SJCRH30 (cell line): Measurements from ENCODE around the gene TMPRSS13. TPM values are rescaled to one million over a fixed set of nuclear protein-coding genes. Genes with fewer than 3 reads are reported as not detected.

Source experiments
- DNase-seq, 2 experiments: peaks; one replicate each; pipeline ENCODE4 v3.0.0-alpha.2; 2015 to 2020
- H3K27ac ChIP-seq: fragments of 250-450 bp; sonication (Bioruptor Pico); 2 replicates; pipeline ENCODE4 v1.5.1; 2020; ENCODE audit warnings: mild to moderate bottlenecking, moderate library complexity
- H3K27me3 ChIP-seq: fragments of 250-450 bp; sonication (Bioruptor Pico); 2 replicates; pipeline ENCODE4 v1.5.1; 2020; ENCODE audit warnings: mild to moderate bottlenecking, moderate library complexity
- H3K36me3 ChIP-seq: fragments of 250-450 bp; sonication (Bioruptor Pico); 2 replicates; pipeline ENCODE4 v1.5.1; 2020; ENCODE audit warnings: mild to moderate bottlenecking, moderate library complexity
- H3K4me1 ChIP-seq: fragments of 250-450 bp; sonication (Bioruptor Pico); 2 replicates; pipeline ENCODE4 v1.5.1; 2020; ENCODE audit warnings: mild to moderate bottlenecking, moderate library complexity
- H3K4me3 ChIP-seq: fragments of 250-450 bp; sonication (Bioruptor Pico); 2 replicates; pipeline ENCODE4 v1.5.1; 2020; ENCODE audit warnings: mild to moderate bottlenecking, moderate library complexity
- H3K9me3 ChIP-seq: fragments of 250-450 bp; sonication (Bioruptor Pico); replicated peaks from 2 replicates; pipeline ENCODE4 v1.5.1; 2020; ENCODE audit warnings: mild to moderate bottlenecking, moderate library complexity
- total RNA-seq: library from RNA; depleted of rRNA; stranded (reverse); fragments of >200 nt; shearing (Covaris generic); gene quantifications from 2 replicates; pipeline ENCODE4 v1.2.3, GENCODE V29; 2014; rRNA removed

Gene TMPRSS13
- total RNA-seq, 1 experiment from 2014 or later: not detected

- Histone ChIP-seq H3K4me3 (no peak overlapping the region), H3K27ac (peak overlapping the region; percentile 73), H3K9me3 (no peaks in the 10 kb centered on the region), H3K36me3 (no peaks in the 10 kb centered on the region), H3K27me3 (no peaks in the 10 kb centered on the region), H3K4me1 (peaks cover 24% of the 10 kb centered on the region)
- peak; percentile 76 to 85 for DNase-seq
Observed at GRCh38 chr11:117861151-117862018, 67.8 kb downstream of the TMPRSS13 start.

- Histone ChIP-seq H3K4me3 (no peak overlapping the region), H3K27me3 (no peaks in the 10 kb centered on the region), H3K9me3 (no peaks in the 10 kb centered on the region), H3K4me1 (peaks cover 24% of the 10 kb centered on the region), H3K27ac (no peak overlapping the region), H3K36me3 (no peaks in the 10 kb centered on the region)
- no peak for DNase-seq
Observed at GRCh38 chr11:117860139-117860538, 69.1 kb downstream of the TMPRSS13 start.

DNA sequence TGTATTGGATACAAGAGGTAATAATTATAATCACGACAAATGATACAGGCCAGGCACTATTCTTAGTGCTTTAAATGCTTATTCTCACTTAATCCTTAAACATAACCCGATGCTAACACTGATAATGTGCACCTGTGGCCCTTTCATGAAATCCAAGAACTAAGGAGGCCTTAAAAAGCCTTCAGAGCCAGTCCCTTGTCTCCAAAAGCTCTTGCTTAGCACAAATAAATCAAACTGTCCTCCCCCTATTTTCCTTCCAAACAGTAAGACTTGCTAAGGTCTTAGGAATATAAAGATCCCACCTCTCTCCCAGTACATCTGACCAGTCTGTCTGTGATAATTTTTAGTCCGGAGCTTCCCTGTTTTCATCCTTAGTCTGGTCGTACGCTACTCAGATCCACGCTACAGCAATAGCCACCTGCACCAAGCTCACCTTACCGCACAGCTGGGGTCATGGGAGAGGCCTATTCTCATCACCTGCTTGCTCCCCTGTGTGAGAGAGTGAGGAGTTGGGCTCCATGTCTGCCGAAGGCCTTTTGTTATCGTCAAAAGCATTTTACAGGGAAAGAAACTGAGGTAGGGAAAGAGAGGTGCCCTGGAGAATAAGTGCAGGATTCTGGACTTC, 69.6 kb downstream of the TMPRSS13 start:
- Histone ChIP-seq H3K27ac (no peak overlapping the region), H3K4me3 (no peak overlapping the region), H3K36me3 (no peaks in the 10 kb centered on the region), H3K27me3 (no peaks in the 10 kb centered on the region), H3K9me3 (no peaks in the 10 kb centered on the region), H3K4me1 (peaks cover 24% of the 10 kb centered on the region)
- no peak for DNase-seq

GRCh38 chr11:117859061-117859460, 70.1 kb downstream of the TMPRSS13 start:
- H3K4me1 ChIP-seq: peaks cover 24% of the 10 kb centered on the region
- no peaks in the 10 kb centered on the region for H3K36me3 ChIP-seq
- H3K27ac ChIP-seq: no peak overlapping the region
- DNase-seq: no peak
- no peaks in the 10 kb centered on the region for H3K9me3 ChIP-seq
- no peak overlapping the region for H3K4me3 ChIP-seq
- no peaks in the 10 kb centered on the region for H3K27me3 ChIP-seq

GRCh38 chr11:117857734-117858414, 71.3 kb downstream of the TMPRSS13 start:
- H3K36me3 ChIP-seq: no peaks in the 10 kb centered on the region
- H3K9me3 ChIP-seq: no peaks in the 10 kb centered on the region; the same call in 1 of the 2 replicates
- H3K4me1 ChIP-seq: peaks cover 20% of the 10 kb centered on the region
- H3K4me3 ChIP-seq: no peak overlapping the region
- H3K27me3 ChIP-seq: no peaks in the 10 kb centered on the region
- H3K27ac ChIP-seq: no peak overlapping the region
- DNase-seq: no peak

DNA sequence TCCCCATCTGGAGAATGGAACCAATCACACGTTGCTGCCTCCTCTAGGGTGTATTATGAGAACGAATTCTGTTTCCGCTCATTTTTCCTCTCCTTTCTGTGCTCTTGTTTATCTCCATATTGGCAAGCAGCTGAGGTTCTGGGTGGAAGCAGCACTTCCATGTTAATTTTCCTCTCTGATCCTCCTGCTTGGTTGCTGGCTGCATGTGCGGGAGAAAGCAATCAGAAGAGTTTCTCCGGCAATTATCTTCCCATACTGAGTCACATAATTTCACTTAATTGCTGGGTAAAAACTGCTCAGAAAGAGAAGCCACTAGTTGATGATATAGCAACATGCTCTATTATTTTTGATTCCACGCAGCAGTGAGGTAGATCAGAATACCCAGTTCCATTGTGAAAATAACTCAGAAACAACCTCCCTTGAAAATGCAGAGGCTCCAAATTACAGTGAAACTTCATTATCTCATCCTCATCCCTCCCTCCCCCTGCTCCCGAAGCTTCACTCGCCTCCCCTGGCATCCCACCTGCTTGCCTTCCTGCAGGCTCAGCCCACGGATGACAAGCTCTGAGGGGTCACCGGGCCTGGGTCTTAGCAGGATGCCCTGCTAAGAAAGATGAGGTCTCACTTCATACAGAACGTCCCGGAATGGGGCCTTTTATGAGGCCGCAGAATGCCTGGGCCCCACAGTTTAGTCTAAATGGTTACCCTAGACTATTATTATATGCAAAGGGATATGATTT, 73.1 kb downstream of the TMPRSS13 start:
- Histone ChIP-seq H3K27me3 (no peaks in the 10 kb centered on the region), H3K36me3 (no peaks in the 10 kb centered on the region), H3K9me3 (peaks cover 5% of the 10 kb centered on the region; the same call in 1 of the 2 replicates), H3K4me3 (no peak overlapping the region), H3K27ac (no peak overlapping the region), H3K4me1 (peaks cover 2% of the 10 kb centered on the region)
- DNase-seq: no peak

- DNase-seq: no peak
- no peak overlapping the region for H3K27ac ChIP-seq
- H3K27me3 ChIP-seq: no peaks in the 10 kb centered on the region
- H3K36me3 ChIP-seq: no peaks in the 10 kb centered on the region
- no peak overlapping the region for H3K4me3 ChIP-seq
- H3K9me3 ChIP-seq: peaks cover 5% of the 10 kb centered on the region; the same call in 1 of the 2 replicates
- no peaks in the 10 kb centered on the region for H3K4me1 ChIP-seq
Observed at GRCh38 chr11:117855186-117855845, 73.9 kb downstream of the TMPRSS13 start.

GRCh38 chr11:117852309-117852708, 76.9 kb downstream of the TMPRSS13 start:
- H3K27ac ChIP-seq: no peak overlapping the region
- H3K27me3 ChIP-seq: no peaks in the 10 kb centered on the region
- H3K4me3 ChIP-seq: no peak overlapping the region
- H3K4me1 ChIP-seq: 0 out of 2 replicates have a peak, but pooled peaks cover 5% of the 10 kb centered on the region
- peaks cover 5% of the 10 kb centered on the region; the same call in 1 of the 2 replicates for H3K9me3 ChIP-seq
- no peak for DNase-seq
- H3K36me3 ChIP-seq: no peaks in the 10 kb centered on the region; the same call in 1 of the 2 replicates

- 0 out of 2 replicates have a peak, but pooled peaks cover 5% of the 10 kb centered on the region for H3K4me1 ChIP-seq
- no peak for DNase-seq
- peaks cover 5% of the 10 kb centered on the region; the same call in 1 of the 2 replicates for H3K9me3 ChIP-seq
- no peak overlapping the region for H3K27ac ChIP-seq
- no peaks in the 10 kb centered on the region for H3K27me3 ChIP-seq
- no peak overlapping the region for H3K4me3 ChIP-seq
- no peaks in the 10 kb centered on the region; the same call in 1 of the 2 replicates for H3K36me3 ChIP-seq
Observed at GRCh38 chr11:117851852-117852251, 77.3 kb downstream of the TMPRSS13 start.

DNA sequence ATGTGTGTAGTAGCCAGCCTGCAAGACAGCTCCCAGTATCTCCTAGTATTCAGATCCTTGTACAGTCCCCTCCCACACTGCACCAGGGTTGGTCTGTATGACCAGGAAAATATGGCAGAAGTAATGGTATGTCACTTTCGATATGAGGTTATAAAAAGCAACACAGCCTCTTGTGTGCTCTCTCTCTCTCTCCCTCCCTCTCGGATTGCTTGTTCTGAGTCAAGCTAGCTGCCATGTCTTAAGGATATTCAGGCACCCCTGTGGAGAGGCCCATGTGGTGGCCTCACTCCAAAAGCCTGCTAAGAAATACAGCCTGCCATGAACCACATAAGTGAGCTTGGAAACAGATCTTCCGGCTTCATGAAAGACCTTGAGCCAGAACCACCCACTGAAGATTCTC, 78.1 kb downstream of the TMPRSS13 start:
- Histone ChIP-seq H3K27ac (no peak overlapping the region), H3K27me3 (no peaks in the 10 kb centered on the region)
- DNase-seq: no peak

More for the DNA sequence above, 78.1 kb downstream of the TMPRSS13 start:
- Histone ChIP-seq H3K4me3 (no peak overlapping the region), H3K9me3 (peaks cover 5% of the 10 kb centered on the region; the same call in 1 of the 2 replicates), H3K4me1 (0 out of 2 replicates have a peak, but pooled peaks cover 5% of the 10 kb centered on the region), H3K36me3 (no peaks in the 10 kb centered on the region; the same call in 1 of the 2 replicates)

Other genes starting within 250 kb of the TMPRSS13 start
- not detected in 2 replicates for gene DSCAML1, start 132.2 kb downstream of the TMPRSS13 start, total RNA-seq
- 0.14 and 0.15 TPM in 2 replicates for gene FXYD2, start 104.7 kb downstream of the TMPRSS13 start, total RNA-seq
- gene FXYD6, start 52.7 kb downstream of the TMPRSS13 start, total RNA-seq: 86.9 and 90.1 TPM in 2 replicates
- gene IL10RA, start 57.0 kb upstream of the TMPRSS13 start, total RNA-seq: not detected in 2 replicates
- not detected in 2 replicates for gene TMPRSS4, start 147.7 kb upstream of the TMPRSS13 start, total RNA-seq
- gene SMIM35, start 157.6 kb upstream of the TMPRSS13 start, total RNA-seq: not detected in 2 replicates
- gene SCN4B, start 223.4 kb upstream of the TMPRSS13 start, total RNA-seq: not detected in 2 replicates
- not detected in 2 replicates for gene SCN2B, start 247.2 kb upstream of the TMPRSS13 start, total RNA-seq